HG03521 (cell line): ENCODE data around the gene SLC38A8.

Experiments used
- ATAC-seq: cut with Tn5 transposase; IDR thresholded peaks from one replicate; pipeline ENCODE4 v1.9.1; 2021; ENCODE audit warnings: mild to moderate bottlenecking, moderate library complexity; ENCODE audit not compliant: unreplicated experiment

Gene SLC38A8

DNA sequence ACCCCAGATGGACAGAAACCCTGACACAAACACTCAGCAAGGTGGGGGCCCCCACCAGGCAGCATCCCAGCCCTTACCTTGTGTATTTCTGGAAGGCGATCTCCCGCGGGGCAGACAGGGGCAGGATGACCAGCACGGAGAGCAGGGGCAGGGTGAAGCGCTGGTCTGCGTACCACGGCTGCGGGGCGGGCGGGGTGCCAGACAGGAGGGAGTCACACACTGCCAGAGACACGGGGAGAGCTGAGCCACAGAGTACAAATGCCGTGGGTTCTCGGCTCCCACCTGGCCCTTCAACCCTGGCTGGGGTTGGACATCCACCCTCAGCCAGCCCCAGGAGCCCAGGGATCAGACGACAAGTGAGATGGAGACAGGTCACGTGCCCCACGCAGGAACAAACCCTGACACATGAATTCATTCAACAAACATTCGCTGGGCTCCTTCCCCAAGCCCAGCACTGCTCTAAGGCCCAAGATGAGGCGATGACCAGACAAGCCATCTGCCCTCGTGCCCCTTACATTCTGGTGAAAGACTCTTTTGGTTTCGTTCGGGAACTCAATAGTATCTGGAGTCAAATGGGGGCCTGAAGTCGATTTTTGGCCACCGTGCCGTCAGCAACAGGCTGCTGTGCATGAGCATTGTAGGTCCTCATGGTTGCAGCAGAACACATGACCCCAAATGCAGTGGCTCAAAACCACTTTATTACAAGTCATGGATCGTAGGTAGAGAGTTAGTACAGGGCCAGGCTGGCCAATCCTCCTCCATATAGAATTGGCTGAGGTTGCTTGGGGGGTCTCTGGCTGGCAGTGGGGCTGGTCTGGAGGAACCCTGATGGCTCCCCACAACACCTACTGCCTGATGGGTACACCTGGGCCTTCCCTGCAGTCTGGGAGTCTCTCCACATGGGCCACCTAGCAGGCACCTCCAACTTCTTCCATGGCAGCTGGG is 9.1 kb downstream of the SLC38A8 start:
- no peak for ATAC-seq

DNA sequence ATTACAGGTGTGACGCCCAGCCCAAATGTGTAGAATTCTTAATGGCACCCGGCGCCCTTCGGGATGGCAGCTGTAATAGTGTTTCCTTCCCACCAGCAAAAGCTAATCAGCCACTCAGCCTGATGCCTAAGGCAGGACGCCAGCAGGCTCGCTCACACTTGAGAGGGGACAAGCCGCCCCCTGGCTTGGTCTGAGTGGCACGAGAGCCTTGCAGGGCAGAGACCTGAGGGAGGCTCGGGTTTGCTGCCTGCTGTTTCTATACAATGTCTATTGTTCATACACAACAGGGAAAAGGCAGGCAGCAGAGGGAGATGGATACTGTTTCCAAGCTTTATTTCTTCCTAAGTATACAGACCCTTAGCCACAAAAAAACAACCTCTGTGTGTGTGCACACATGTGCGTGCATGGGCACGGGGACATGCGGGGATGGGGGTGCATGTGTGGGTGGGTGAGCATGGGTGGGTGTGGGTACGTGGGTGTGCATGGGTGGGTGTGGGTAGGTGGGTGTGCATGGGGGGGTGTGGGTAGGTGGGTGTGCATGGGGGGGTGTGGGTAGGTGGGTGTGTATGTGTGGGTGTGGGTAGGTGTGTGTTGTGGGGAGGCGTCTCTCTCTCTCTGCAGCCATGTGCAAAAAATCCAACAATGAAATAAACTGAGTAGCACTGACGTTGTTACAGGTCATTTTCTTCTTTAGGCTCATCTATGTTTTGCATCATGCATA is 10.0 kb downstream of the SLC38A8 start:
- no peak for ATAC-seq

DNA sequence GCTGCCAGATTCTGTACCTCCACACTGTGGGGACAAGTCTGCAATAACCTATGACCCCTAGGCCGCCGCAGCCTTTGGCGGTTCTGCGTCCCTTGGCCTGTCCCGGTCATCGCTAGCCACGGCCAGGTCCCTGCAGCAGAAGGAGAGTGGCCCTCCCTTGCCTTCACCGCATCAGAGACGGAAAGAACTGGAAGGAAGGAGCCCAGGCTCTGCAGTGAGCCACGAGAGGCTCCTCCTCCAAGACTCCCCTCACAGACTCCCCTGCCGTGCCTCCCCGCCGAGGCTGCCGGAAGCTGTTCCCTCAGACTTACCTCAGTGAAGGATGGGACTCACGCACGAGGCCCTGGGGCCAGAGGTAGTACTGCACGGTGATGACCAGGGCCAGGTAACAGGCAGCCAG is 11.0 kb downstream of the SLC38A8 start:
- ATAC-seq, result no peak

DNA sequence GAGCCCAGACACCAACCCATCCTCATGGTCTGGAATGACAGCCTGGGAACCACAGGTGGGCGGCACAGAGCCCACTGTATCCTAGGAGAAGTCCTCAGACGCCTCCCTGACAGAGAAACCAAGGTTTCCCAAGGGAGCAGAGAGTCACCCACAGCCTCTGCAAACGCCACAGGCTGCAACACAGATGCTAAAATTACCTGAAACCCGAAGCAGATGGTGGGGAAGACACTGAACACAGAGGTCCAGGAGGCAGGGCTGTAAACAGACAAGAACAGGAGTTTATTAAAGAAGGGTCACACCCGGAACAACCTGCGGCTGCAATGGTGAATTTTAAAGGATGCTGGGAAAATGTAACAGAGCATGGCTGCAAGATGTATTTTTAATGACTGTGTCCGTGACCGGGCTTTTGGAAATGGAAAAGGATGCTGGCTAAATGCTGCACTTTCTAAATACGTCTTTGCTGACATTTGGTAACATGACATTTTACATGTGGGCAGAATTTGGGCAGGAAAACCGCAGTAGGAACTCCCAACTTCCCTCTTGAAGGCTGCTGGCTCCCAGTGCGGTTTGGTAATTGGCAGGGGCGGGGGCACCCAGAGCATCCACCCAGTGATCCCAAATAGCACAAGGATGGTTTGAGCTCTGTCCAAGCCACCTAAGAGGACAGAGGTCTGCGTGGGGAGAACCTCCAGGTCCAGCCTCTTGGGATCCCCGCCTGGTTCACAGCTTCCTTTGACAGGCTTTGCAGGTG is 13.1 kb downstream of the SLC38A8 start:
- ATAC-seq, result no peak

DNA sequence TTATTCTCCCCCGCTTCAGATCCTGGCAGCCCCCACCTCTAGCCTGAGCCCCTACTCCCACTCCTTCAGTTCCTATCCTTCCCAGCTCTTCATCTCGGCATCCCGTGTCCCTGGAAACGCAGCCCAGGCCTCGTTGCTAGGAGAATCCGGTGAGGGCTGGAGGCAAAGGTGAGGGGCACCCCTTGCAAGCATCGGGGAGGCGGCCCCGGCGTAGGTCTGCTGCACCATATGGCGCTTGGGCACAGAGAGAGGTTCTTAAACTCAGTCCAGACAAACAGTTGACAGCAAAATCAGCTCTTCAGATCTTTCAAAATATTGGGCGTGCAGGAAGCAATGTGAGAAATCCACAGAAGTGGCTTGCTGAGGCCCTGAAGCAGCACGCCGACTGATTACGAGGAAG is 15.0 kb downstream of the SLC38A8 start:
- no peak for ATAC-seq

DNA sequence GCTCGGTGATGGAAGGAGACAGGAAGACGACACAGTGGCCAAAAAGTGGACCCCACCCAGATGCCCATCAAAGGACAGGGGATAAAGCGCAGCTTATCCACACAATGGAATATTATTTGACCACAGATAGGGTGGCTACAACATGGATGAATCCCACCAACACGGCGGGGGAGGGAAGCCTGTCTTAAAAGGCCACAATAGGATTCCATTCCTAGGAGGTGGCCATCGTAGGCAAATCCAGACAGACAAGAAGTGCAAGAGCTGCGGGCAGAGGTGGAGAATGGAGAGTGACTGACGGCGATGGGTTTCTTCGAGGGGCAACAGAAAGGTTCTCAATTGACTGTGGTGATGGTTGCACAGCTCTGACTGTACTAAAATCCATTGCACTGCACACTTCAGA is 16.0 kb downstream of the SLC38A8 start:
- no peak for ATAC-seq

DNA sequence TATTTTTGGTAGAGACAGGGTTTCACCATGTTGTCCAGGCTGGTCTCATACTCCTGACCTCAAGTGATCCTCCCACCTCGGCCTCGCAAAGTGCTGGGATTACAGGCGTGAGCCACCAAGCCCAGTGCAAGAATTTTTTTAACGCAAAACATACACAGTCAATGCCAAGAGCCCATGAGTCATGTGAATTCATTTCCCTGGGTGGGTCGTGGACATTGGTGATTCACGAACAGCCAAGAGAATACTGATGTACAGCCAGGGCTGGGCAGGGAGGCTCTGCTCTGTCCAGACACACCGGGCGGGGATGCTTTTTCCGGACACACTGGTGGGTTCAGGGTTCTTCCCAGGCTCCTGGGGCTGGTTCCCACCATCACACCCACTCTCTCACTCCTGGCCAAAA is 17.7 kb downstream of the SLC38A8 start:
- no peak for ATAC-seq

DNA sequence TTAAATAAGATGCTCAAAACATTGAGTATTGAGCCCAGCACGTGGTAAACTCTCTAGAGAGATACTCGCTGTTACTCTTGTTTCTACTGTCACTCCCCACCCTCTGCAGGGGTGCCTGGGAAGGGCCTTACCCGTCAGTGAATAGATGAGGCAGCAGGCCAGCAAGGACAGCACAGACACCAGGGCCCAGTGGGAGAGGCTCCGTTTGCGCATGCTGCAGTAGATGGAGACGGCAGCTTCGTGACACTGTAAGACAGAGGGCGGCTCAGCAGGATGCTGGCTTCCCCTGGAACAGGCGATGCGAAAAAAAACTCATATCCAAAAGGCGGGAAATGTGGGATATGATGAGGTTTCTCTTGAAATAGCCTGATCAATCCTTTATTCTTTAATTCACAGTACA is 20.0 kb downstream of the SLC38A8 start:
- no peak for ATAC-seq

DNA sequence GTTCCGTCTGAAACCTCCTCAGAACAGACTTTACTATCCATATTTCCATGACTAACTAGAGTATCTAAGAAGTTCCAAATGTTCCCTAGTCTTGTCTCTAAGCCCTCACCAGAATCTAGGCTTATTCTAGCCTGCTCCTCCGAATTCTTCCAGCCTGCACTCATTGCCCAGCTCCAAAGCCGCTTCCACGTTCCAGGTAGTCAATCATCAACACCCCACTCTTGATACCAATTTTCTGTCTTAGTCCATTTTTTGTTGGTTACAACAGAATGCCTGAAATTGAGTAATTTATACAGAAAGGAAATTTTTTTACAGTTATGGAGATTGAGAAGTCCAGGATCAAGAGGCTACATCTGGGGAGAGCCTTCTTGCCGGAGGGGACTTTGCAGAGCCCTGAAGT is 21.1 kb downstream of the SLC38A8 start:
- no peak for ATAC-seq

DNA sequence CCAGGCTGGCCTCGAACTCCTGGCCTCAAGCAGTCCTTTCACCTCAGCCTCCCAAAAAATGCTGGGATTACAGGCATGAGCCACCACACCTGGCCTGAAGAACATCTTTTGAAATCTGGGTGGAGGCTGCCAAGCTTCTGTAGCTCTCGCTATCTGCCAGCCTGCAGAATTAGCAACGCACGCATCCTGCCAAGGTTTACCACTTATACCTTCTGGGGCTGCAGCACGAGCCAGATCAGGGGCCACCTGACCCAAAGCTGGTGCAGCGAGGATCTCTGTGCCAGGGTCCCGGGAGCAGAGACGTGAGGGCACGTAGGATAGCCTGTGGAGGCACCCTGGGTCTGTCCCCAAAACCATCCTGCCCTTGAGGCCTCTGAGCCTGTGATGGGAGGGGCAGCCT is 22.2 kb downstream of the SLC38A8 start:
- ATAC-seq, result no peak

DNA sequence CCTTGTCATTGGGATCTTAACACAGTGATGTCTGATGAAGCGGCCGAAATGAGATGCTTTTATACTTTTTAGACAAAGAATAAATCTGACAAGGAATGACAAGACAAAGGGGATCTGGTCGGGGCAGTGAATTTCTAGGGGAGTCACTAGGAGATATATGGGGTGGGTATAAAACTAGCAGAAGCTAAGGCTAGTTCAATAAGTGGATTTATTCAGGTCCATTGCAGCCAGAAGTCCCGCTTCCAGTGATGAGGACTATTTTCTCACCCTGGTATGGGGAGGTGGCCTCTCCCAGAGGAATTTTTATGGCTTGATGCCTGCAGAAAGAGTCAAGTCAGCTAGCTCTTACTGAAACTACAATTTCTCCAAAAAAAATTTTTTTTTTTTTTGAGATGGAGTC is 23.9 kb downstream of the SLC38A8 start:
- no peak for ATAC-seq

DNA sequence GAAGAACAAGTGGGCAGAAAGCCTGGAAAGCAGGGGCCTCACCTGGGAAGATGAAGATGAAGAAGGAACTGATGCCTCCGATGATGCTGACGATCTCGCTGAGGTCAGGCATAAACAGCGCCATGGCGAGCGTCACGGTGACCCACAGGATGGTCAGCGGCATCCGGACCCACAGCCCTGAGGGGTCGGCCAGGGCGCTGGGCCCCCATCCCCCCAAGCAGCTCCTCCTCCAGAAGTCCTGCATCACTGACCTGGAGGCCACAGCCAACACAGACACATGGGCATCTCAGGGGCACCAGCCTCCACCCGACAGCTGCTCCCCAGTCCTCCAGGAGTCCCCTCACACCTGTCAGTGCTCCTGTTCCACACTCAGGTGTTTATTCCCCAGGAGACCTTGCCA is 26.1 kb downstream of the SLC38A8 start:
- ATAC-seq, result no peak

DNA sequence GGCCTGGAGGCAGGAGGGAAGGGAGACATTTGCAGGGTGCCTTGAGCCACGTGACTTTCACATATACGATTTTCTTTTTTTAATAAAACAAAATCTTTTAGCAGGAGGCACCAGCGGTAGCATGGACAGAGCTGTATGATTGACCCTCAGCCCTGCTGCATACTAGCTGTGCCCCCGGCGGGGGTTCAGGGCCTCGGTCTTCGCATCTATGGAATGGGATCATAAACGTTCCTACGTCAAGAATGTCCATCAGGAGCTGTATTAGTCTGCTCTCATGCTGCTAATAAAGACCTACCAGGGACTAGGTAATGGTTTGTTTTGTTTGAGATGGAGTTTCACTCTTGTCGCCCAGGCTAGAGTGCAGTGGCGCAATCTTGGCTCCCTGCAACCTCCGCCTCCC is 27.2 kb downstream of the SLC38A8 start:
- no peak for ATAC-seq

DNA sequence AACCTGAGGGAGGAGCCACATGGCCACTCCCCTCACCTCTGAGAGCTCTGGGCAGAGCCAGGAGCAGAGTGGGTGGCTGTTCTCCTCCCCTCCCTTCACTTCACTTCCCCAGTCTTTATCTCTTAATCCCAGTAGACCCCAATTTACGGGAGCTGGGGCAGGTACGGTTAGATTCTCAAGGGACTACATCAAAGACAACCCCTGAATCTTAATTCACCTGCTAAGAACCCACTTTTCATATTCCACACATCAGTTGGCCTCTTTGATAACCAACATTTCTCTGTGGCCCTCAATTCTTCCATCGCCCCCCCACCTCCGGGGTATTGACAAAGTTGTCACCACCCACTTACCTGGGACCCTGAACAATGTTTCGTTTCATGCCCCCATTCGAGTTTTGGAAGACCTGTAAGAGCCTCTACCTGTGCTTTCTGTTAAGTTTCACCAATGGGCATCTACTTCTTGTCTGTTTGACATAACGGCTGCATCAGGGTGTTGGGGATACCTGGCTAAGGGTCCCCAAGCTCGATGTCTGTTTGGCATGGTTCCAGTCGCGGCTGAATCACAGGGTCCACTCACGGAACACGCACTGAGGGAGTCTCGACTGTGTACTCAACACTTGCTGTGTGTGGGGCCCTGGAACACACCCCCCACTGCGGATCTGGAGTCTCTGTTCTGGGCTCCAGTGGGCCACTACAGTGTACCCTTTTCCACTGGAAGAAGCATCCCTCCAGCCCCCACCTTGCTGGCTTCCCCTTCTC is 27.8 kb downstream of the SLC38A8 start:
- ATAC-seq, result no peak

DNA sequence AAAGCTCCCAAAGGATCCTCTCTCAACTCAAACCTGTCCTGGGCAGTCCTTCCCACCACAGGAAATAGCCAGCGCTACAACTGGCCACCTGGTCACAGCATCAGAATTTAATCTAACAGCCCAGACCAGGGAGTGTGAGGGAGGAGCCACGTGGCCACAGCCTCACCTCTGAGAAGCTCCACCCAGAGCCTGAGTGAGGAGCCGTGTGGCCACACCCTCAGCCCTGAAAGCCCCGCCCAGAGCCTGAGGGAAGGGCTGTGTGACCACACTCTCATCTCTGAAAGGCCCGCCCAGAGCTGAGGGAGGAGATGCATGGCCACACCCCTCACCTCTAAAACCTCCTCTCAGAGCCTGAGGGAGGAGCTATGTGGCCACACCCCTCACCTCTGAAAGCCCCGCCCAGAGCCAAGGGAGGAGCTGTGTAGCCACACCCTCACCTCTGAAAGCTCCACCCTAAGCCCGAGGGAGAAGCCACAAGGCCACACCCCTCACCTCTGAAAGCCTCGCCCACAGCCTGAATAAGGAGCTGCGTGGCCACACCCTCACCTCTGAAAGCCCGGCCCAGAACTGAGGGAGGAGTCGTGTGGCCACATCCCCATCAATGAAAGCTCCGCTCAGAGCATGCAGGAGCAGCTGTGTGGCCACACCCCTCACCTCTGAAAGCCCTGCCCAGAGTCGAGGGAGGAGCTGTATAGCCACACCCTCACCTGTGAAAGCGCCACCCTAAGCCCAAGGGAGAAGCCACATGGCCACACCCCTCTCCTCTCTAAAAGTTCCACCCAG is 28.6 kb downstream of the SLC38A8 start:
- ATAC-seq, result peak; percentile 69

DNA sequence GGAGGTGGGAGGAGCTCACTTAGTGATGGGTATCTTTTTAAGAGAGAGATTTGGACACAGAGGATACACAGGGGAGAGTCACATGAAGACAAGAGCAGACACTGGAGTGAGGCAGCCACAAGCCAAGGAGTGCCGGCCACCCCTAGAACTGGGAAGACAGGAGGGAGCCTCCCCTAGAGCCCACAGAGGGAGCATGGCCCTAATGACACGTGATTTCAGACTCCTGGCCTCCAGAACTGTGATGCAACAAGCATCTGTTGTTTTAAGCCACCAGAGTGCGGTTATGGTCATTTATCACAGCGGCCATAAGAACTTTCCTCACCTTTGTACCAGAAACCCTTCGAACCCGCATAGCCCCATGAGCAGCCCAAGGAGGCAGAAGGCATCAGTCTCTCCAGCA is 33.3 kb downstream of the SLC38A8 start:
- ATAC-seq, result no peak

DNA sequence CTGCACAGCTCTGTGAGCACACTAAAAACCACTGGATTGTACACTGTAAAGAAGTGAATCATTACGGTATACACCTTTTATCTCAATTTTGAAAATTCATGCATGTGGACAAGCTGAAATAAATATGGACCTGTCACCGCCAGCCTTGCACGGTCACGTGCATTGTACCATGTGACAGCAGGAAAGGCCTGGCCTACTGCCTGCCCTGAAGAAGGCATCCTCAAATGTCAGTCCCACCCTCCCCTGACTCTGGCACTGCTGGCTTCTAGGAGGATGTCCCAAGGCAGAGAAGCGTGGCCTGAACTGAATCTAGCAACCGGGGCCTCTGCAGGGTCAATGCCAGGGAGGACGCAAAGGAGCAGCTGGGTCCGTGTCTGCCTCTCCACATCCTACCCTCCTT is 34.6 kb downstream of the SLC38A8 start:
- ATAC-seq, result no peak

DNA sequence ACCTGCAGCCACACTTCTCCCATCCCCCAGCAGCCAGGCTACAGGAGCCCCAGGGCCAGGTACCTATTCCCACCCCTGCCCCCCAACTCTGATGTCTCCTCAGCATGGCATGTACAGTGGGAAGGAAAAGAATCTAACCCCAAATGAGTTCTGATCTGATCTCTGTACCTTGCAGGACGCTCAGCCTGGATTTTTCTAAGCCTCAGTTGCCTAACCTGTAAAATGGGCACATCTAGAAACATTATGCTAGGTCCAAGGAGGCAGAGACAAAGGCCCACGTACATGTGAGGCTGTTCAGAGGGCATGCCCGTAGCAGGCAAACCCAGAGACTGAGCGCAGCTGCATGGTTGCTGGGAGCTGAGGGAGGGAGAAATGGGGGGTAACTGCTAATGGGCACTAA is 35.1 kb downstream of the SLC38A8 start:
- no peak for ATAC-seq

DNA sequence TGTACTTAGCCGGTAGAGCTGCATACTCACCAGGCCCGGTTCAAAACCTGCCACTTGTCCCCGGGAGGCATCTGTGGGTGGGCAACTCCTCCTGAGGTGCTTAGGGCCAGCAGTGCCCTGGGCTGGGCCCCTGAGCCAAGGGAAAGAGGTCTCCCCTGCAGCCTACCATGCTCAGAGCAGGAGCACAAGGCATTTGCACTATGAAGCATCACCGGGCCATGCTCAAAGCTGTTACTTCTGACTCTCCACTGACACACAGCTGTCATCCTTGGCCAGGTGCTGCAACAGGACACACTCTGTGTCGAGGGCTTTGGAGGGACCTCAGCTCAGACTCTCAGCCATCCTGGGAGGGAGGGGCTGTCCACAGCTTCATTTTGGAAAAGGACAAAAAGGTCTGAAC is 37.2 kb downstream of the SLC38A8 start:
- no peak for ATAC-seq

DNA sequence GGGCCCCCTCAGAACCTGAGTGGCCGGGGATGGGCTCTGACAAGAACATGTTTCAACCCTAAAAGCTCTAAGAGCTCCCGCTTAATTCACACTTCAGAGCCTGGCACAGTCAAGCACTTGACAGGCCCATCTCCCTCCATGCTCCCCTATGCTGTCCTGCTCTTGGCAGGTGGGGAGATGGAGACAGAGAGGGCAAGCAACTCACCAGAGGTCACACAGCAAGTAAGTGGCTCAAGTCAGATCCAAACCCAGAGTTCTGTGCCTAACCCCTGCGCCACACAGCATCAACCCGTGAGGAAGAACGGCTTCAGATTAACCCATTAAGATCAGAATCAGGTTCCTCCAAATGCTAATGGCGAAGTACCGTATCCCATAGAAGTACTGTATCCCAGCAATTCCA is 38.2 kb downstream of the SLC38A8 start:
- ATAC-seq, result no peak
